ENCODE data around the gene ADNP.

ADNP gene

GRCh38 chr20:50932691-50933280 is 1.5 kb upstream of the ADNP start:
- H3K27me3 ChIP-seq (ENCODE audit: control insufficient read depth, insufficient read depth, low read length, poor library complexity, severe bottlenecking), result no peaks in the 10 kb centered on the region
- peaks cover 28% of the 10 kb centered on the region for H3K36me3 ChIP-seq (ENCODE audit: control insufficient read depth, insufficient read depth, low read length)
- H3K4me3 ChIP-seq (ENCODE audit: insufficient read depth, low read depth, low read length), result no peak overlapping the region
- H3K4me1 ChIP-seq (ENCODE audit: control insufficient read depth, insufficient read depth, low read length), result peaks cover 13% of the 10 kb centered on the region
- no peaks in the 10 kb centered on the region for H3K9me3 ChIP-seq (ENCODE audit: control insufficient read depth, low read length)
- 100% methylated on average over 1 of the region's 1 CpG; no CpG with 5 or more reads in 1 of the 2 experiments for WGBS, 2 experiments
- no peak overlapping the region for H3K27ac ChIP-seq (ENCODE audit: insufficient read depth, low read depth, low read length, poor library complexity, severe bottlenecking)

GRCh38 chr20:50932016-50932485 is 814 bp upstream of the ADNP start:
- Histone ChIP-seq H3K36me3 (ENCODE audit: control insufficient read depth, insufficient read depth, low read length) (peaks cover 26% of the 10 kb centered on the region), H3K27ac (ENCODE audit: insufficient read depth, low read depth, low read length, poor library complexity, severe bottlenecking) (peak overlapping the region; percentile 98)

GRCh38 chr20:50930976-50931305 is 296 bp downstream of the ADNP start:
- H3K9me3 ChIP-seq (ENCODE audit: control insufficient read depth, low read length), result no peaks in the 10 kb centered on the region
- peak overlapping the region; percentile 80 for H3K4me3 ChIP-seq (ENCODE audit: insufficient read depth, low read depth, low read length)
- peaks cover 18% of the 10 kb centered on the region for H3K4me1 ChIP-seq (ENCODE audit: control insufficient read depth, insufficient read depth, low read length)
- WGBS, 2 experiments, result 0% methylated on average over 38 to 45 of the region's 45 CpGs
- peak overlapping the region; percentile 98 for H3K27ac ChIP-seq (ENCODE audit: insufficient read depth, low read depth, low read length, poor library complexity, severe bottlenecking)
- peaks cover 21% of the 10 kb centered on the region for H3K36me3 ChIP-seq (ENCODE audit: control insufficient read depth, insufficient read depth, low read length)
- H3K27me3 ChIP-seq (ENCODE audit: control insufficient read depth, insufficient read depth, low read length, poor library complexity, severe bottlenecking), result no peaks in the 10 kb centered on the region

More at GRCh38 chr20:50932016-50932485, 814 bp upstream of the ADNP start:
- Histone ChIP-seq H3K4me3 (ENCODE audit: insufficient read depth, low read depth, low read length) (peak overlapping the region; percentile 80), H3K4me1 (ENCODE audit: control insufficient read depth, insufficient read depth, low read length) (peaks cover 15% of the 10 kb centered on the region), H3K27me3 (ENCODE audit: control insufficient read depth, insufficient read depth, low read length, poor library complexity, severe bottlenecking) (no peaks in the 10 kb centered on the region), H3K9me3 (ENCODE audit: control insufficient read depth, low read length) (no peaks in the 10 kb centered on the region)
- WGBS, 2 experiments, result 72 to 77% methylated on average over 6 of the region's 6 CpGs

GRCh38 chr20:50930139-50930975 is 880 bp downstream of the ADNP start:
- H3K27ac ChIP-seq (ENCODE audit: insufficient read depth, low read depth, low read length, poor library complexity, severe bottlenecking), result peak overlapping the region; percentile 80
- peak overlapping the region; percentile 80 for H3K4me3 ChIP-seq (ENCODE audit: insufficient read depth, low read depth, low read length)
- no peaks in the 10 kb centered on the region for H3K9me3 ChIP-seq (ENCODE audit: control insufficient read depth, low read length)
- H3K36me3 ChIP-seq (ENCODE audit: control insufficient read depth, insufficient read depth, low read length), result peaks cover 15% of the 10 kb centered on the region
- H3K27me3 ChIP-seq (ENCODE audit: control insufficient read depth, insufficient read depth, low read length, poor library complexity, severe bottlenecking), result no peaks in the 10 kb centered on the region
- WGBS, 2 experiments, result 0 to 1% methylated on average over 77 of the region's 79 CpGs
- H3K4me1 ChIP-seq (ENCODE audit: control insufficient read depth, insufficient read depth, low read length), result peaks cover 18% of the 10 kb centered on the region

GRCh38 chr20:50929299-50930138 is 1.7 kb downstream of the ADNP start:
- Histone ChIP-seq H3K4me1 (ENCODE audit: control insufficient read depth, insufficient read depth, low read length) (peaks cover 18% of the 10 kb centered on the region), H3K27me3 (ENCODE audit: control insufficient read depth, insufficient read depth, low read length, poor library complexity, severe bottlenecking) (no peaks in the 10 kb centered on the region), H3K9me3 (ENCODE audit: control insufficient read depth, low read length) (no peaks in the 10 kb centered on the region), H3K36me3 (ENCODE audit: control insufficient read depth, insufficient read depth, low read length) (peaks cover 12% of the 10 kb centered on the region), H3K4me3 (ENCODE audit: insufficient read depth, low read depth, low read length) (peak overlapping the region; percentile 80), H3K27ac (ENCODE audit: insufficient read depth, low read depth, low read length, poor library complexity, severe bottlenecking) (peak overlapping the region; percentile 30)
- WGBS, 2 experiments, result 7% methylated on average over 13 of the region's 13 CpGs

- peak overlapping the region; percentile 80 for H3K4me3 ChIP-seq (ENCODE audit: insufficient read depth, low read depth, low read length)
- peaks cover 18% of the 10 kb centered on the region for H3K4me1 ChIP-seq (ENCODE audit: control insufficient read depth, insufficient read depth, low read length)
- H3K9me3 ChIP-seq (ENCODE audit: control insufficient read depth, low read length), result no peaks in the 10 kb centered on the region
- no peak overlapping the region for H3K27ac ChIP-seq (ENCODE audit: insufficient read depth, low read depth, low read length, poor library complexity, severe bottlenecking)
- no peaks in the 10 kb centered on the region for H3K27me3 ChIP-seq (ENCODE audit: control insufficient read depth, insufficient read depth, low read length, poor library complexity, severe bottlenecking)
- H3K36me3 ChIP-seq (ENCODE audit: control insufficient read depth, insufficient read depth, low read length), result peaks cover 8% of the 10 kb centered on the region
- WGBS, 2 experiments, result 74 to 78% methylated on average over 5 of the region's 5 CpGs
Measured at GRCh38 chr20:50928469-50928868, 2.8 kb downstream of the ADNP start.

- H3K4me1 ChIP-seq (ENCODE audit: control insufficient read depth, insufficient read depth, low read length), result peaks cover 18% of the 10 kb centered on the region
- H3K4me3 ChIP-seq (ENCODE audit: insufficient read depth, low read depth, low read length), result no peak overlapping the region
- H3K36me3 ChIP-seq (ENCODE audit: control insufficient read depth, insufficient read depth, low read length), result peaks cover 8% of the 10 kb centered on the region
- no peak overlapping the region for H3K27ac ChIP-seq (ENCODE audit: insufficient read depth, low read depth, low read length, poor library complexity, severe bottlenecking)
- H3K9me3 ChIP-seq (ENCODE audit: control insufficient read depth, low read length), result no peaks in the 10 kb centered on the region
- 100% methylated on average over 1 of the region's 1 CpG; no CpG with 5 or more reads in 1 of the 2 experiments for WGBS, 2 experiments
- no peaks in the 10 kb centered on the region for H3K27me3 ChIP-seq (ENCODE audit: control insufficient read depth, insufficient read depth, low read length, poor library complexity, severe bottlenecking)
Measured at GRCh38 chr20:50926530-50926929, 4.7 kb downstream of the ADNP start.

- H3K27ac ChIP-seq (ENCODE audit: insufficient read depth, low read depth, low read length, poor library complexity, severe bottlenecking), result no peak overlapping the region
- H3K36me3 ChIP-seq (ENCODE audit: control insufficient read depth, insufficient read depth, low read length), result peaks cover 8% of the 10 kb centered on the region
- WGBS, 2 experiments, result 56 to 88% methylated on average over 1 to 2 of the region's 2 CpGs
- no peak overlapping the region for H3K4me3 ChIP-seq (ENCODE audit: insufficient read depth, low read depth, low read length)
- peaks cover 18% of the 10 kb centered on the region for H3K4me1 ChIP-seq (ENCODE audit: control insufficient read depth, insufficient read depth, low read length)
- H3K27me3 ChIP-seq (ENCODE audit: control insufficient read depth, insufficient read depth, low read length, poor library complexity, severe bottlenecking), result no peaks in the 10 kb centered on the region
- H3K9me3 ChIP-seq (ENCODE audit: control insufficient read depth, low read length), result no peaks in the 10 kb centered on the region
Measured at GRCh38 chr20:50924261-50924920, 6.8 kb downstream of the ADNP start.

GRCh38 chr20:50921803-50922501 is 9.3 kb downstream of the ADNP start:
- WGBS, 2 experiments, result 93 to 97% methylated on average over 6 to 7 of the region's 8 CpGs
- H3K27me3 ChIP-seq (ENCODE audit: control insufficient read depth, insufficient read depth, low read length, poor library complexity, severe bottlenecking), result no peaks in the 10 kb centered on the region
- peaks cover 8% of the 10 kb centered on the region for H3K4me1 ChIP-seq (ENCODE audit: control insufficient read depth, insufficient read depth, low read length)
- no peak overlapping the region for H3K27ac ChIP-seq (ENCODE audit: insufficient read depth, low read depth, low read length, poor library complexity, severe bottlenecking)
- H3K4me3 ChIP-seq (ENCODE audit: insufficient read depth, low read depth, low read length), result no peak overlapping the region
- H3K9me3 ChIP-seq (ENCODE audit: control insufficient read depth, low read length), result no peaks in the 10 kb centered on the region
- no peaks in the 10 kb centered on the region for H3K36me3 ChIP-seq (ENCODE audit: control insufficient read depth, insufficient read depth, low read length)
